GM20000 (cell line): Measurements from ENCODE around the gene PLEKHJ1.

Experiments used
- DNase-seq: peaks from one replicate; pipeline ENCODE4 v3.0.0; 2012; ENCODE audit warnings: low spot score
- CTCF ChIP-seq: IDR thresholded peaks from 2 replicates; pipeline ENCODE4 v1.5.1; 2012; ENCODE audit warnings: mild to moderate bottlenecking, control low read depth; ENCODE audit errors: extremely low read depth, missing control alignments

The PLEKHJ1 gene

GRCh38 chr19:2192862-2193261 is 43.3 kb downstream of the PLEKHJ1 start:
- no peak for DNase-seq
- no peak for TF ChIP-seq CTCF

- DNase-seq = no peak
- no peak for TF ChIP-seq CTCF
These were observed 44.4 kb downstream of the PLEKHJ1 start for GRCh38 chr19:2191456-2192310.

GRCh38 chr19:2190848-2191455 is 45.2 kb downstream of the PLEKHJ1 start:
- DNase-seq = no peak
- no peak for TF ChIP-seq CTCF

- no peak for DNase-seq
- no peak for TF ChIP-seq CTCF
These were observed 46.2 kb downstream of the PLEKHJ1 start for GRCh38 chr19:2189880-2190279.

- TF ChIP-seq CTCF = no peak
- DNase-seq = no peak
These were observed 47.3 kb downstream of the PLEKHJ1 start for GRCh38 chr19:2188708-2189385.

GRCh38 chr19:2187159-2187558 is 49.0 kb downstream of the PLEKHJ1 start:
- no peak for TF ChIP-seq CTCF
- DNase-seq = no peak
